Ectodermal cell (in vitro differentiated cells): ENCODE results near the gene ZNF556.
"Not testable (repeated sequence)": the region's sequence is repeated elsewhere in the genome, so short reads cannot be mapped to it uniquely, and the experiment has no call there.

ENCODE experiments used
- H3K27ac ChIP-seq: 2 replicates; pipeline ENCODE4 v1.7.0; 2013; ENCODE audit warnings: mild to moderate bottlenecking, low read depth, low read length; ENCODE audit not compliant: insufficient read depth, poor library complexity, severe bottlenecking
- H3K27me3 ChIP-seq: 2 replicates; pipeline ENCODE4 v1.7.0; 2013; ENCODE audit warnings: mild to moderate bottlenecking, low read length; ENCODE audit not compliant: insufficient read depth, control insufficient read depth, poor library complexity, severe bottlenecking
- H3K36me3 ChIP-seq: one replicate; pipeline ENCODE4 v1.7.0; 2013; ENCODE audit warnings: low read length; ENCODE audit not compliant: control insufficient read depth, insufficient read depth
- H3K4me1 ChIP-seq: one replicate; pipeline ENCODE4 v1.7.0; 2013; ENCODE audit warnings: low read length; ENCODE audit not compliant: control insufficient read depth, insufficient read depth
- H3K4me3 ChIP-seq: 2 replicates; pipeline ENCODE4 v1.7.0; 2013; ENCODE audit warnings: low read depth, low read length, control low read depth; ENCODE audit not compliant: insufficient read depth
- H3K9me3 ChIP-seq: 2 replicates; pipeline ENCODE4 v1.7.0; 2013; ENCODE audit warnings: mild to moderate bottlenecking, low read length, moderate library complexity; ENCODE audit not compliant: control insufficient read depth
- WGBS, 2 experiments: methylation state at CpG; one replicate each; pipeline ENCODE4 v1.1.7; 2013; ENCODE audit warnings: missing lambda C conversion rate in 2 of 2; 5-methylcytosine and 5-hydroxymethylcytosine counted together

ZNF556 gene

GRCh38 chr19:2903326-2903725 is 36.2 kb downstream of the ZNF556 start:
- not testable (repeated sequence) for H3K9me3 ChIP-seq, H3K27me3 ChIP-seq, H3K4me3 ChIP-seq, H3K4me1 ChIP-seq, H3K27ac ChIP-seq, H3K36me3 ChIP-seq
- 92 to 93% methylated on average over 13 of the region's 13 CpGs for WGBS, 2 experiments

GRCh38 chr19:2905918-2906519 is 38.9 kb downstream of the ZNF556 start:
- WGBS, 2 experiments, result 92 to 97% methylated on average over 9 to 10 of the region's 11 CpGs
- H3K27me3 ChIP-seq, result no peaks in the 10 kb centered on the region
- no peak overlapping the region for H3K27ac ChIP-seq
- no peak overlapping the region for H3K4me3 ChIP-seq
- no peaks in the 10 kb centered on the region for H3K36me3 ChIP-seq
- no peaks in the 10 kb centered on the region for H3K4me1 ChIP-seq
- H3K9me3 ChIP-seq, result no peaks in the 10 kb centered on the region

- Histone ChIP-seq H3K27me3 (no peaks in the 10 kb centered on the region), H3K9me3 (no peaks in the 10 kb centered on the region), H3K36me3 (no peaks in the 10 kb centered on the region), H3K4me1 (no peaks in the 10 kb centered on the region), H3K27ac (no peak overlapping the region), H3K4me3 (no peak overlapping the region)
- 92 to 93% methylated on average over 20 of the region's 20 CpGs for WGBS, 2 experiments
Observed at GRCh38 chr19:2906631-2907195, 39.6 kb downstream of the ZNF556 start.

GRCh38 chr19:2912306-2912705 is 45.2 kb downstream of the ZNF556 start:
- H3K4me1 ChIP-seq, result peaks cover 2% of the 10 kb centered on the region
- no peak overlapping the region for H3K27ac ChIP-seq
- H3K27me3 ChIP-seq, result no peaks in the 10 kb centered on the region
- H3K9me3 ChIP-seq, result peaks cover under 1% of the 10 kb centered on the region
- H3K4me3 ChIP-seq, result no peak overlapping the region
- peaks cover 13% of the 10 kb centered on the region for H3K36me3 ChIP-seq
- WGBS, 2 experiments, result 95 to 98% methylated on average over 5 of the region's 5 CpGs

GRCh38 chr19:2917275-2918184 is 50.4 kb downstream of the ZNF556 start:
- Histone ChIP-seq H3K4me3 (no peak overlapping the region), H3K4me1 (peaks cover 2% of the 10 kb centered on the region), H3K27ac (no peak overlapping the region), H3K27me3 (no peaks in the 10 kb centered on the region), H3K9me3 (peaks cover 3% of the 10 kb centered on the region), H3K36me3 (peaks cover 21% of the 10 kb centered on the region)
- WGBS, 2 experiments, result 95 to 96% methylated on average over 16 of the region's 16 CpGs

GRCh38 chr19:2922987-2923386 is 55.9 kb downstream of the ZNF556 start:
- Histone ChIP-seq H3K4me1 (no peaks in the 10 kb centered on the region), H3K9me3 (no peaks in the 10 kb centered on the region), H3K27ac (no peak overlapping the region), H3K27me3 (no peaks in the 10 kb centered on the region), H3K4me3 (no peak overlapping the region), H3K36me3 (peaks cover 2% of the 10 kb centered on the region)
- 68 to 75% methylated on average over 5 of the region's 5 CpGs for WGBS, 2 experiments

GRCh38 chr19:2923510-2923909 is 56.4 kb downstream of the ZNF556 start:
- no peak overlapping the region for H3K4me3 ChIP-seq
- no peaks in the 10 kb centered on the region for H3K4me1 ChIP-seq
- no peaks in the 10 kb centered on the region for H3K9me3 ChIP-seq
- no peaks in the 10 kb centered on the region for H3K36me3 ChIP-seq
- WGBS, 2 experiments, result 84 to 85% methylated on average over 4 of the region's 4 CpGs
- no peak overlapping the region for H3K27ac ChIP-seq
- no peaks in the 10 kb centered on the region for H3K27me3 ChIP-seq

GRCh38 chr19:2926341-2927031 is 59.4 kb downstream of the ZNF556 start:
- WGBS, 2 experiments, result 94 to 95% methylated on average over 53 of the region's 53 CpGs
- Histone ChIP-seq H3K4me3 (no peak overlapping the region), H3K27ac (no peak overlapping the region), H3K27me3 (no peaks in the 10 kb centered on the region), H3K9me3 (peaks cover 4% of the 10 kb centered on the region), H3K36me3 (no peaks in the 10 kb centered on the region), H3K4me1 (no peaks in the 10 kb centered on the region)

GRCh38 chr19:2927032-2927430 is 59.9 kb downstream of the ZNF556 start:
- H3K9me3 ChIP-seq, result peaks cover 4% of the 10 kb centered on the region
- WGBS, 2 experiments, result 96 to 97% methylated on average over 18 of the region's 18 CpGs
- no peak overlapping the region for H3K27ac ChIP-seq

More at GRCh38 chr19:2927032-2927430, 59.9 kb downstream of the ZNF556 start:
- Histone ChIP-seq H3K27me3 (no peaks in the 10 kb centered on the region), H3K4me3 (no peak overlapping the region), H3K4me1 (no peaks in the 10 kb centered on the region), H3K36me3 (no peaks in the 10 kb centered on the region)
